GM21528 (cell line): ENCODE measurements around the gene PAX1.

Experiments
- ATAC-seq: cut with Tn5 transposase; IDR thresholded peaks from one replicate; pipeline ENCODE4 v1.9.1; 2021; ENCODE audit warnings: mild to moderate bottlenecking, moderate library complexity; ENCODE audit not compliant: unreplicated experiment, low FRiP score

The PAX1 gene

GRCh38 chr20:21705575-21706260, at the start of gene PAX1:
PAX1 (plus strand) TSS chr20:21705664; CDS start chr20:21705713, 49 bp downstream.
- no peak for ATAC-seq

GRCh38 chr20:21656308-21657067, 49.0 kb upstream of the PAX1 start:
- no peak for ATAC-seq

DNA sequence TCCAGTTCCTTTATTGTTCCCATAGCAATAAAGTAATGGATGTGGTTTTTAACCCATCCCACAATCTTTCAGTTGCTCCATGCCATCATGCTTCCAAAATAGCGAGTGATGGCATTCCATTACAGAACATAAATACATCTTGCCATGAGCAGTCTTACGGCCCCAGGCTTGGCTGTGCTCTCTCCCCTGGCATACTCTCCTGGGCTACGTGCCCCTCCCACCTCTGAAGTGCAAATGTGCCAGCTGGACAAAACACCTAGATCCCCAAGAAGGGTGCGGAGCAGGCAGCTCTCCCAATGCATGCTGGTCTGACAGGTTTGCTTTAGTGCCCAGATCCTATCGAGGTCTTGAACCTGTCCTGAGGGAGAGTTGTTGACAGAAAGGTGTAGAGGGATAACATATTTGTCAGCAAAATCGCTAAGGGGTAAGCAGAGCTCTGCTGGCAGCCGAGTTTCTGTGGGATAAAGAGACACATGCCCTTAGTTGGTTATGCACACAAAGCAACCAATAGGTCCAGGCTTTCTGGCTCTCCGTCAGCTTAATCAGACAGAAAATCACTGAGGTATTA, 43.9 kb upstream of the PAX1 start:
- ATAC-seq: no peak

DNA sequence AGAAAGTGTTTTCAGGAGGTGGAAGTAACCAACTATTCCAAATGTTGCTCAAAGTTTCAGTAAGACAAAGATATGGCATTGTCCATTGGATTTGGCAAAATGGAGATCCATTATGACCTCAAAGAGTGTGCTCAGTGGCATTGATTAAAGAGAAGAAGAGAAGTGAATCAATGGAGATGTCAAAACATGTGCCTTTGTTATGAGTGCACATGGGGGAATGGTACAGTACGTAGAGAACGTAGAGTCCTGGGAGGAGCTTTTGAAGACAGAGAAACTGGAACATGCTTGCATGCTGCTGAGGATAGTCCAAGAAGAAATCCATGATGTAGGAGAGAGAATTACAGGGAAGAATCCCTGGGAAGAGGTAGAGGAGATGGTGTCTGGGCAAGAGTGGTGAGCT, 42.0 kb upstream of the PAX1 start:
- no peak for ATAC-seq

- ATAC-seq: no peak
Measured at GRCh38 chr20:21665687-21666446, 39.6 kb upstream of the PAX1 start.

- ATAC-seq: no peak
Measured at GRCh38 chr20:21670126-21670525, 35.3 kb upstream of the PAX1 start.

DNA sequence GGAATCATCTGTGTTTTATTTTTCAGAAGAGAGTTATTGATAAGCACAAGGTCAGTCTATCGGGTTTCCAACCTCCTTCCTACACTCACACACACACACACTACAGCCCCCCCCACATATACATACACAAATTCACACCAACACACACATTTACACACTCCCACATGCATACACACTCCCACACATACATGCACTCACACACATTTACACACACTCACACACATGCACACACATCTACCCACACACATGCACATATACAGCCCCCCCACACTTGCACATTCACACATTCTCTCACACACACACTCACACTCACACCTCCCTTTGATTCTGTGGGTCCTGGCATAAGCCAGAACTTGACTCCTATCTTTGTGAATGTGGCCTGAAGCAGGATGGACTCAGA, 34.5 kb upstream of the PAX1 start:
- ATAC-seq: no peak

GRCh38 chr20:21677261-21677660, 28.2 kb upstream of the PAX1 start:
- no peak for ATAC-seq

DNA sequence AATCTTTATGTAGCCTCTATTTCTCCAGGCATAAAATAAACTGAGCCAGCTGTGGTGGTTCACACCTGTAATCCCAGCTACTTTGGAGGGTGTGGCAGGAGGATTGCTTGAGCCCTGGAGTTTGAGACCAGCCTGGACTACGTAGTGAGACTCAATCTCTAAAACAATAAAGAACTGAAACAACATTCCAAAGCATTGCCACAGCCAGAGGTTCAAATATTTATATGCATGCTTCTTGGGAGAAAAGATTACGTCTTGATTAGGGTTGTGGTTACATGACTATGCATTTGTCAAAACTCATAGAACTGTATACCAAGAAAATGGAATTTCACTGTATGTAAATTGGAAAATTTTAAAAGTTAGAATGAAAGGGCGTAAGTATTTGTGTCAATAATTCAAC, 27.7 kb upstream of the PAX1 start:
- ATAC-seq: no peak

- ATAC-seq: no peak
Measured at GRCh38 chr20:21681234-21681921, 24.1 kb upstream of the PAX1 start.

- no peak for ATAC-seq
Measured at GRCh38 chr20:21681922-21682318, 23.5 kb upstream of the PAX1 start.

GRCh38 chr20:21682521-21682954, 22.9 kb upstream of the PAX1 start:
- ATAC-seq: no peak

- ATAC-seq: no peak
Measured at GRCh38 chr20:21684671-21685070, 20.8 kb upstream of the PAX1 start.

GRCh38 chr20:21685981-21686380, 19.5 kb upstream of the PAX1 start:
- ATAC-seq: no peak

- no peak for ATAC-seq
Measured at GRCh38 chr20:21693322-21693721, 12.1 kb upstream of the PAX1 start.

GRCh38 chr20:21698494-21699215, 6.8 kb upstream of the PAX1 start:
- ATAC-seq: no peak

DNA sequence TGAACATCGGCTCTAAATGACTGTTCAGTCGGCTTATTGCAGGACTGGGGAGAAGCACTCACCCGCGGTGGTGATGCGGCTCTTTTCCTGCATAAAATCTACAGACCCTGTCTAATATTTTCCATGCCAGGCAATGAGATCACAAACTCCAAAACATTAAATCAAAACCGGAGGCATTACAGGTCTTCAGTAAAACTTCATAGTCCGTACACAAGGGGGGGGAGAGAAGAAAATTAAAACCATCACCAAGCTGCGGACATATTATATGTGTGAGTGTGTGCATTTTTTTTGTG, 6.3 kb upstream of the PAX1 start:
- no peak for ATAC-seq

DNA sequence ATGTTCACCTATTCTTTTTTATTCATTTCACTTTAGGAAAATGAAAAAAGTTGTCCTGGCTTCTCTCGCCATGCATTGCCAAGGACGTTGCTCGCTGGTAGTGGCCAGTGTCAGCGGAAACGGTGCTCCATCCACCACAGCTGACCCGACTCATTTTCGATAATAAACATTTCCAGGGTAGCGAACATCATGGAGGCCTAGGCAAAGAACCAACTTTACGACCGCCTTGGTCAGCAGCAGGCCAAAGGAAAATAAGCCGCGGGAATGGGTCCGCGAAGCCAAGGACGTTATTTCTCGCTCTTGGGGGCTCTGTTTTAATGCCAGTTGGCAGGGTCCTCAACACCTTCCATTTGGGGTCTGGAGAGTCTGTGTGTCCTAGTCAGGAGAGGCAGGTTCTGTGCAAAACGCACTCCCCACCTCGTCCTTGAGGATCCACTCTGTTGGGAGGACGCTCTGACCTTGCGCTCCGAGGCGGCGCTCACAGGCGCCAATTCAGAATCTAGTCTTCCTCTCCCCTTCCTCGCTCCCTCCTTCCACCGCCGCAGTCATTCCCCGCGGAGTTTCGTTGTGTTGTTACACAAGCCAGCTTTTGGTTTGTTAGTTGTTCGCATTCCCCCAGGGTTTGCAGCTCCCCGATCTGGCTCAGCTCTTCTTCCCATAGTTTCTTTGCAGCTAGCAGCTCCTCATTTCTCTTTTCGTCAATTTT, 4.1 kb upstream of the PAX1 start:
- ATAC-seq: no peak

GRCh38 chr20:21702016-21702415, 3.4 kb upstream of the PAX1 start:
- ATAC-seq: no peak
